ENCODE results near the gene RAPGEF4. TPM values are rescaled to one million over a fixed set of nuclear protein-coding genes. Genes with fewer than 3 reads are reported as not detected.
A peak's percentile ranks its signal among the peaks of the same experiment; 100 is the strongest.

Gene RAPGEF4
- total RNA-seq = under 1 TPM in 1 of 2 experiments, not detected in 1; 0.21 TPM

- ATAC-seq = peak; percentile 23
- Mint-ChIP-seq H3K4me1 (no peaks in the 10 kb centered on the region), H3K36me3 (peaks cover 1% of the 10 kb centered on the region), H3K4me3 (peak within 1 kb of the TSS; percentile 20), H3K27ac (no peak within 1 kb of the TSS), H3K9me3 (ENCODE audit: low read depth) (no peaks in the 10 kb centered on the region), H3K27me3 (peaks cover 74% of the 10 kb centered on the region)
- CTCF ChIA-PET = no interaction called here
- DNase-seq = no peak
Measured at GRCh38 chr2:172735582-172736423, at the start of gene RAPGEF4. TSS of gene RAPGEF4 (plus strand) at chr2:172735845. CDS start at chr2:172735984, 139 bp downstream.

DNA sequence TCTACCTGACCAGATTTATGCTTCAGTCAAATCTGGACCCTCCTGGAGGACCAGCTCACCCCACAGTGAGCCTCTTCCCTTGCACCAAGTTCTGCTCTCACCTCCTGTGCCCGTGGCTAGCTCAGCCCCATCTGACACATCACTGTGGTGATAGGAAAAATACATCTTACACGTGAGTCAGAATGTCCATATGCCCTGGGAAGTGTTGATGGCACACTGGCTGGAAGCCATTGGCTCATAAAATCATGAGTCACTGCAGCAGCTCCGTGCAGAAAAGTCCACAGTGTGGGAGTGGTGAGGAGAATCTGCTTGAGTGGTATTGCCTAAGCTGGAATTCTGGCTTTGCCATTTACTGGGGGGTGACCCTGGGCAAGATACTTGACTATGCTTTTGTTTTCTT is 42.6 kb upstream of the RAPGEF4 start:
- peaks cover 4% of the 10 kb centered on the region for H3K9me3 Mint-ChIP-seq (ENCODE audit: low read depth)
- DNase-seq (no peak), ATAC-seq (no peak)
- no peak overlapping the region for H3K27ac Mint-ChIP-seq
- no peak overlapping the region for H3K4me3 Mint-ChIP-seq
- peaks cover 11% of the 10 kb centered on the region for H3K4me1 Mint-ChIP-seq
- peaks cover 1% of the 10 kb centered on the region for H3K36me3 Mint-ChIP-seq
- CTCF ChIA-PET = no interaction called here
- peaks cover 14% of the 10 kb centered on the region for H3K27me3 Mint-ChIP-seq

- Mint-ChIP-seq H3K4me3 (no peak overlapping the region), H3K36me3 (peaks cover 1% of the 10 kb centered on the region), H3K9me3 (ENCODE audit: low read depth) (peaks cover 2% of the 10 kb centered on the region), H3K27me3 (peaks cover 14% of the 10 kb centered on the region), H3K4me1 (peaks cover 18% of the 10 kb centered on the region), H3K27ac (no peak overlapping the region)
- DNase-seq (no peak), ATAC-seq (no peak)
- CTCF ChIA-PET = no interaction called here
Measured at GRCh38 chr2:172693529-172694455, 41.9 kb upstream of the RAPGEF4 start.

DNA sequence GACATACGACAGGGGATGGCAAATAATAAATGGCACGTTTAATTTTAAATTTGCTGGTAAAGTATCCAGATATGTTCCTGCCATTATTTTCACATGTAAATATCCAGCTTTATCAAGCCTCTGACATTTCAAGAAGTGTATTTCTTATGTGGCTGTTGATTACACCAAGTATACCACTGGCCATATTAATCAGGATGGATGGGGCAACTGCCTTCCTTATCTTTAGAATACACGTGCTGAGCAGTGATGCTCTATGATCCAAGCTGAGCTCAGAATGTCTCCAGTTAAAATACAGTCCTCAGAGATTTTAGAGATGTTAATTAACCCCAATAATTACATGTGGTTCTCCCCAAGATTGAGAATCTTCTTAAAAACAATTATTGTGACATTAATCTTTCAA is 38.3 kb upstream of the RAPGEF4 start:
- CTCF ChIA-PET = no interaction called here
- Mint-ChIP-seq H3K4me3 (no peak overlapping the region), H3K27me3 (peaks cover 14% of the 10 kb centered on the region), H3K27ac (no peak overlapping the region), H3K4me1 (peaks cover 18% of the 10 kb centered on the region), H3K9me3 (ENCODE audit: low read depth) (no peaks in the 10 kb centered on the region), H3K36me3 (no peaks in the 10 kb centered on the region)
- ATAC-seq (no peak), DNase-seq (no peak)

GRCh38 chr2:172698041-172698863 is 37.4 kb upstream of the RAPGEF4 start:
- Mint-ChIP-seq H3K4me3 (no peak overlapping the region), H3K9me3 (ENCODE audit: low read depth) (no peaks in the 10 kb centered on the region), H3K27ac (no peak overlapping the region), H3K27me3 (peaks cover 21% of the 10 kb centered on the region), H3K36me3 (no peaks in the 10 kb centered on the region), H3K4me1 (peaks cover 16% of the 10 kb centered on the region)
- CTCF ChIA-PET = interaction anchor here (1.2 kb wide), 1 partner anchor 13 kb away, joined by 5 read pairs; no protein-coding TSS in a partner anchor
- peak; percentile 92 for ATAC-seq
- no peak for DNase-seq

GRCh38 chr2:172701250-172701649 is 34.4 kb upstream of the RAPGEF4 start:
- H3K36me3 Mint-ChIP-seq = no peaks in the 10 kb centered on the region
- no peak overlapping the region for H3K27ac Mint-ChIP-seq
- CTCF ChIA-PET = interaction anchor here (1.0 kb wide), 1 partner anchor 22 kb away, joined by 3 read pairs; no protein-coding TSS in a partner anchor
- H3K27me3 Mint-ChIP-seq = peaks cover 23% of the 10 kb centered on the region
- no peak for DNase-seq
- no peaks in the 10 kb centered on the region for H3K9me3 Mint-ChIP-seq (ENCODE audit: low read depth)
- H3K4me1 Mint-ChIP-seq = peaks cover 12% of the 10 kb centered on the region
- H3K4me3 Mint-ChIP-seq = no peak overlapping the region
- ATAC-seq = no peak

- DNase-seq (no peak), ATAC-seq (no peak)
- Mint-ChIP-seq H3K27ac (no peak overlapping the region), H3K27me3 (peaks cover 28% of the 10 kb centered on the region), H3K36me3 (no peaks in the 10 kb centered on the region), H3K9me3 (ENCODE audit: low read depth) (no peaks in the 10 kb centered on the region), H3K4me1 (peaks cover 12% of the 10 kb centered on the region), H3K4me3 (no peak overlapping the region)
- CTCF ChIA-PET = interaction anchor here (0.7 kb wide), 2 partner anchors 11 to 28 kb away, joined by 3 read pairs; no protein-coding TSS in a partner anchor
Measured at GRCh38 chr2:172702451-172702850, 33.2 kb upstream of the RAPGEF4 start.

- Mint-ChIP-seq H3K4me3 (no peak overlapping the region), H3K27me3 (peaks cover 42% of the 10 kb centered on the region), H3K36me3 (no peaks in the 10 kb centered on the region), H3K27ac (no peak overlapping the region), H3K4me1 (no peaks in the 10 kb centered on the region), H3K9me3 (ENCODE audit: low read depth) (no peaks in the 10 kb centered on the region)
- DNase-seq (no peak), ATAC-seq (no peak)
- CTCF ChIA-PET = no interaction called here
Measured at GRCh38 chr2:172704072-172704936, 31.3 kb upstream of the RAPGEF4 start.

GRCh38 chr2:172705352-172705751 is 30.3 kb upstream of the RAPGEF4 start:
- Mint-ChIP-seq H3K4me3 (no peak overlapping the region), H3K4me1 (no peaks in the 10 kb centered on the region), H3K9me3 (ENCODE audit: low read depth) (no peaks in the 10 kb centered on the region), H3K36me3 (no peaks in the 10 kb centered on the region), H3K27ac (no peak overlapping the region), H3K27me3 (peaks cover 49% of the 10 kb centered on the region)
- CTCF ChIA-PET = no interaction called here
- DNase-seq = no peak
- ATAC-seq = no peak

DNA sequence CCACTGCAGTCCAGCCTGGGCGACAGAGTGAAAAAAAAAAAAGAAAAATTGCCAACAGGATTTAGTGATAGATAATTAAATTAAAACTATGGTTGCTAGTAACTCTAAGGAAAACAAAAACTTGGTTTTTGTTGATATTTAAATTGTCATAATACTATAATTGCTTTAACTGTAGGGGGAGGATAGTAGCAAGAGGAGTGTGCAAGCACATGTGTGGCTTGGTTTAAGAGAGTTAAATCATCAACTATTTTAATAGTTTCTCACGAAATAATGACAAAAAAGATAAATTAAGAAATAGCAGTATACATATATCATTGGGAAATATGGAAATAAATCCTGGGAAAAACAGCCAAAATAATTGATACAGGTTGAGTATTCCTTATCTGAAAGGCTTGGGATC is 27.4 kb upstream of the RAPGEF4 start:
- Mint-ChIP-seq H3K9me3 (ENCODE audit: low read depth) (no peaks in the 10 kb centered on the region), H3K36me3 (no peaks in the 10 kb centered on the region), H3K27me3 (peaks cover 42% of the 10 kb centered on the region), H3K4me3 (no peak overlapping the region), H3K4me1 (no peaks in the 10 kb centered on the region), H3K27ac (no peak overlapping the region)
- CTCF ChIA-PET = no interaction called here
- DNase-seq = no peak
- ATAC-seq = no peak

- CTCF ChIA-PET = interaction anchor here (0.6 to 2.4 kb wide), 9 partner anchors 11 to 628 kb away, joined by 3 to 5 read pairs (median 3); no protein-coding TSS in a partner anchor
- H3K9me3 Mint-ChIP-seq (ENCODE audit: low read depth) = no peaks in the 10 kb centered on the region
- DNase-seq = no peak
- ATAC-seq = no peak
- H3K27me3 Mint-ChIP-seq = peaks cover 42% of the 10 kb centered on the region
- no peak overlapping the region for H3K4me3 Mint-ChIP-seq
- H3K27ac Mint-ChIP-seq = no peak overlapping the region
- H3K4me1 Mint-ChIP-seq = no peaks in the 10 kb centered on the region
- no peaks in the 10 kb centered on the region for H3K36me3 Mint-ChIP-seq
Measured at GRCh38 chr2:172709566-172710291, 25.9 kb upstream of the RAPGEF4 start.
